ENCODE measurements around the gene OR6S1.
"Not testable (repeated sequence)": the region's sequence is repeated elsewhere in the genome, so short reads cannot be mapped to it uniquely, and the experiment has no call there.

OR6S1 gene

GRCh38 chr14:20630340-20631022 lies 11.0 kb downstream of the OR6S1 start:
- DNase-seq = peak; percentile 58

DNA sequence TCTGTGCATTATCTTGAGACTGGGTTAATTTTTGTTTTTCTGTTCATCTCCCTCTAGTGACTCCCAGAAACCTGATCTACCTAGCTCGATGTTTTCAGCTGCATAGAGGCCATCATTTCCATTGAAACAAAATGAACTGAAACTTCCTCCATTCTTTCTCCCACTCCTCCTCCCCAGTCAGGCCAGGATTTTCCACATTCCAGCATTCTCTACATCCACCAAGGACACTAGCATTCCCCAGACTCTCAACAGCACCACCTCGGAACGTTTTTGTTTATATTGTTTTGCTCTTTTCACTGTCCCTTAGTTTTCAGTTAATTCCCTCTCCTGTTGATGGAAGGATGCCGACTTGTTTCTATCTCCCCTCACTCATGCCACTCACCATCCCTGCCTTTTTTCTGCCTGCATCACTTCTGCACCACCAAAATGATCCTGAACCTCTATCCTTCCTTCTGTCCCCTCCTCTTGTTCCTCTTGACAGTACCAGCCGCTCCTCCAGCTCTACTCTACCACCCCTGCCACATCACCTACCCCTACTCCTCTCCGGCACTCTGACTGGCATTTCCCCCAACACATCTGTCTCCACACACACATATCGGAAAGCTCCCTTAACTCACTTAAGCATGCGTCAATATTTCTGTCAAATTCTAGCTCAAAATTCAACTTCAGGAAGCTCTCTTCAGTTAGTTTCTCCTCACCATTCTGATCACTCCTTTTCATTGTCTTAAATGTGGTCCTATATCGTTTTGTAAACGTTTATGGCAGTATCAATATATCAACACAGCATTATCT lies 13.2 kb downstream of the OR6S1 start:
- DNase-seq = no peak

- no peak for DNase-seq
Observed at GRCh38 chr14:20627346-20628027, 14.0 kb downstream of the OR6S1 start.

DNA sequence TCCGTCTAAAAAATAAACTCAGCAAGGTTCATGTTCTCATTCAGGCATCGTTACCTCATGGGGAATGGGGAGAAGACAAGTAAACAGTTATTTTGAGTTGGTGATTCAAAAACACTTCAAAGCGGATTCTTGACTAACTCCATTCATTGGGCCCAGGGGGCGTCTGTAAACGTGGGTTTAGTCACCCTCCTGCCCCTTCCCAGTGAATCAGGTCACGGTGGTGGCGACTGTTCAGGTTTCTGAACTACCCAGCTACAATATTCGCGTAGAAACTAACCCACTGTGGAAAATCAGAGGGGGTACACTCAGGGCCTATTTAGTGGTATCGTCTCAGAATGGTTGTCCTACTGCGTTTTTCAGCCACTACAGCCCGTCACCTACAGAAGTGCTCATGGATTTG lies 15.2 kb downstream of the OR6S1 start:
- DNase-seq = no peak

GRCh38 chr14:20624495-20625070 lies 16.9 kb downstream of the OR6S1 start:
- DNase-seq = peak; percentile 22

- no peak for DNase-seq
Observed at GRCh38 chr14:20623798-20624197, 17.7 kb downstream of the OR6S1 start.

GRCh38 chr14:20622816-20623291 lies 18.6 kb downstream of the OR6S1 start:
- DNase-seq = no peak

DNA sequence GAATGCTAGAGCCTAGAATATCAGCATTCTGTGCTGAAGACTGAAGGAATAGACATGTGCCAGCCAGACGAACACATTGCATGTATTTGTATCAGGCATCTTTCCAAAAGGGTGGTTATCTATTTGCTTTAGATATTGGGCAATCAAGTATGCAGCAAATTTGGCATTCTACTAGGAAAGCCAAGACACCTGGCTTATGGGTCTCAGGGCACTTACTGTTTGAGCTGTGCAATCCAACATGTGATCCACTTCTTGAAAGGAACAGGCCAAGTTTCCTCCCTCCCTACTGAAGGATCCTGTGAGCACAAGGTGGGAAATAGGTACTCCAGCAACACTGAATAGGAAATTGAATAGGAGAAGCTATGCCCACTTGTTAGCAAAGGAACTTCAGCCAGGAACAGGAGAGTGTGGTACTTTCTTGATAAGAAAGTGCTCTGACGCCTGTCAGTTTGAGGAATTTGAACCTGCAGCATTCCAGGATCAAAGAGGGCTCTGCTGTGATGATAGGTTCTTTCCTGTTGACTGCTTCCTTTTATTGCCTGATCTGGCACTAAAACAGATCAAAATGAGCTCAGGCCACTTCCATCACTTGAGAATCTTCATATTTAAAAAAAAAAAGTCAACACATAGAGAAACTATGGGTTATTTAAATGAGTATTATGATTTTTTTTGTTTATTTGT lies 20.6 kb downstream of the OR6S1 start:
- no peak for DNase-seq

DNA sequence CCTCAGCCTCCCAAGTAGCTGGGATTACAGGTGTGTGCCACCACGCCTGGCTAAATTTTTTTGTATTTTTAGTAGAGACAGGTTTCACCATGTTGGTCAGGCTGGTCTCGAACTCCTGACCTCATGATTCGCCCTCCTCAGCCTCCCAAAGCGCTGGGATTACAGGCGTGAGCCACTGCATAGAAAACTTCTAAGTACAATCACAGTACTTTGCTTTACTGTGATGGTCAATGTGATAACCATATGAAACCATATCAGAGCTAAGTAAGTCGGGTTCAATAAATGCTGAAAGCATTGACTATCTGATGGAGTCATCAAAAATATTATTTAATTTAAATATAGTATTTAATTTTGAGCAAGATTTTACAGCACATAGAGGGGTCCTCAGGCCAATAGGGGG lies 21.8 kb downstream of the OR6S1 start:
- not testable (repeated sequence) for DNase-seq

GRCh38 chr14:20618271-20618749 lies 23.2 kb downstream of the OR6S1 start:
- DNase-seq = no peak

DNA sequence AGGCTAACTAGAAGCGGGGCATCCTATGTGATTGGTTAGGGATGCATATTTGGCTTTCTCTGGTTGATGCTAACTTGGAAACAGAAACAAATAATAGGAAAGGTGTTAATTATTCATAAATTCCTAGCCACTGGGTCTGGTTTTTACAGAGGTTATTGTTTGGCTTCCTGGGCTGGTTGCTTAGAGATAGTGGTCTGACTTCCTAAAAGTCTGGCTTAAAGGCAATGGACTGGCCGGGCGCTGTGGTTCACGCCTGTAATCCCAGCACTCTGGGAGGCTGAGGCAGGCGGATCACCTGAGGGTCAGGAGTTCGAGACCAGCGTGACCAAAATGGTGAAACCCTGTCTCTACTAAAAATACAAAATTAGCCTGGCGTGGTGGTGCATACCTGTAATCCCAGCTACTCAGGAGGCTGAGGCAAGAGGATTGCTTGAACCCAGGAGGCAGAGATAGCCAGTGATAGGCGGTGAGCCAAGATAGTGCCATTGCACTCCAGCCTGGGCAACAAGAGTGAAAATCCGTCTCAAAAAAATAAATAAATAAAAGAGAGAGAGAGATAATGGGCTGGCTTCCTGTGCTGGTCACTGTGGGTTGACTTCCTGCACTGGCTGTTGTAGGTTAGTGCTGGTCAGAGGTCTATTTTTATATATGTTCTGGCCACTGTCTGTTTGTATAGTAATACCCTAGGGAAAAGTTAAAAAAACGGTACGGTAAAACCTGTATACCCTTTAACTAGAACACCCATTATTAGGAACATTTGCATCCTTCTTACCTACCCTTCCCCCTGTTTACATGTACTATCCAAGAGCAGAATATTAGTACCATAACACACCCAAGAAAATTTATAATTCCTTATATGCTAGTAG lies 24.1 kb downstream of the OR6S1 start:
- DNase-seq = no peak

DNA sequence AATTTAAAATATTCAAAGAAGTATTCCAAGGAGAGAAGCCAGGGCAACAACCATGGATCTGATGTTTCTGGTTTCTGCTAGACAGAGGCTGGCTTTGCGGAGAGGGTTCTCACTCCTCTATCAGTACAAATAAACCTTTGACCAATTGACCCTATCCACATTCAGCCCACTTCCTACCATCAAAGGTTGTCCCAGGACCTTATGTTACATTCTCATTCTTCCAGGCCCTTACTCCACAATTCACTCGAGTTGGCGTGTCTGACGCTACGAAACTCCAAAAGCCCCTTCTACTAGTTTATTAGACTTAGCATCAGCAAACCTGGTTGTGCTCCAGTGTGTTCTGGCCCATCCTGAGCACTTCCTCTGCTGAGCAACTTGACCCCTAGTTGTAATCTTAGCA lies 25.5 kb downstream of the OR6S1 start:
- no peak for DNase-seq

GRCh38 chr14:20614038-20614840 lies 27.3 kb downstream of the OR6S1 start:
- peak; percentile 69 for DNase-seq

GRCh38 chr14:20613094-20614037 lies 28.1 kb downstream of the OR6S1 start:
- peak; percentile 98 for DNase-seq

GRCh38 chr14:20612403-20612802 lies 29.1 kb downstream of the OR6S1 start:
- DNase-seq = no peak

DNA sequence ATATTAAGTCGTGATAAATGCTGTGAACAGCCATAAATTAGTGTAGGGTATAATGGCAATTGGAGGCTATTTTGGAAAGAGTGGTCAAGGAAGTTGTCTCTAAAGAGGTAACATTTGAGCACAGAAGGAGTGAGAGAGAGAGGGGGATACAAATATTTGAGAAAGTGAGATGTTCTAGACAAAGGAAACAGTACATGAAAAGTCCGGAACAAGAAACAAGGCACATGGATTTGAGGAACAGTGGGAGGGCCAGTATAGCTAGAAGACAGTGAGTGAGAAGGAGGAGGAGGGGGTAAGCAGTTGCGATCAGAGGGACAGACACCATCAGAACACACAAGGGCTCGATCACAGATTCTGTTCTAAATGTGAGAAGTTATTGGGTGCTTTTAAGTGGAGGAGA lies 30.2 kb downstream of the OR6S1 start:
- DNase-seq = no peak

DNA sequence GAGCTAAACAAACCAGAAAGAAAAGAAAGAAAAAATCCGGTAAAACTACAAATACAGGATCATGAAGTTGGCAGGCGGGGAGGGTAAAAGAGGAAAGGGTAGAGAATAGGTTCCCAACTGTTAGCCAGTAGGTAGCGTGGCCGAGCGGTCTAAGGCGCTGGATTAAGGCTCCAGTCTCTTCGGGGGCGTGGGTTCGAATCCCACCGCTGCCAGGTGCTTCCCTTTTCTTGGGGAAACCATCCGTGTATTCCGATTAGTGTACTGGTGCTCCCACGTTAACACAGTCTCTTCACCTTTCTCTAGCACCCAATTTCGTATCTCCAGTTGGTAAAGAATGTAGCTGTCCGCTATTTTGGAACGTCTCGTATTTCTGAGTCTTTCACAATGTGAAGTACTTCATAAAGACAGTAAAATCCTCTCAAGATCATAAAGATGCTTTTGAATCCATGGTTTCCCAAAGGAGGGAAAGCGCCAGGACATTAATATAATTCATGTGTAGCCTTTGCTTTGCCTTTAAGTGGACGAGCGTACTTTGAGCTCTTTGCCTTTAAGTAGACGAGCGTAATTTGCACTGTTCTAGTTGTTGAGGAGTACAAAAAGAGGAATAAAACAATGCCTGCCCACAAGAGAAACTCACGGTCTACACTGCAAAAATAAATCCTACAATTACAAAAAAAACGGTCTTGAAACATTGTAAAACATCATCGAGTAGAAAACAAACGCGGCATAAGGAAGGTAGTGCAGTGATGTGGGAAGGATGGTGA lies 31.3 kb downstream of the OR6S1 start:
- DNase-seq = peak; percentile 82

DNA sequence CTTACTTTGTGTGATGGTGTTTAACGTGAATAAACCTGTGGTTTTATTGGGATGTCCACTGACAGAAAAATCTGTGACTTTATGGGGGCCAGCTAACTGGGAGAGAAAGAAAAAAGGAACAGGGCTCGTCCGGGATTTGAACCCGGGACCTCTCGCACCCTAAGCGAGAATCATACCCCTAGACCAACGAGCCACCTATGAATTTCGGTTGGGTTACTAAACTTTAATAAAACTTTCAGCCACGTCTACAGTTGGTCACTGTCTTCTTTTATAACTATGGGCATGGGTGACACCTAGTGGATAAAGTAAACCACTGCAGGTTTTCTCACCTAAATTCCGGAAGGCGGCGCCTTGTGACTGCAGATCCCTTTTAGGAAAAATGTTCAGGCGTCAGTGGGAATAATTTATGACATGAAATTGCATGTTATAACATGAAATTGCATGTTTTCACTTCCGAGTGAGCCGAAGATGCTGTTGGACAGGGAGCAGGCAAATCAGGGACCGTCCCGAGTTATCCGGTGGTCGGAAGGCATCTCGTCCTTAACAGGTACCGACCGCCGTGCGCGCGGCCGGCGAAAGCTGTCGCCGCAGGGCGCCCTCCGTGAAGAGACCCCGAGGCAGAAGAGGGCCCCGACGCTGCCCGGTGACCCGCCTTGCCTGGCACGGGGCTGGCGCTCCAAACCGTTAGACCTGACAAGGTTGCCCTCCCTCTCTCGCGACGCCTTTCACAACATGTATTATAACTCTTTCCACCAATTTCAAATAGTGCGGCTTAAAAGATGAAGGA lies 32.1 kb downstream of the OR6S1 start:
- DNase-seq = peak; percentile 87
